GM12864 (cell line): ENCODE data around the gene SPECC1L.

ENCODE experiments used
- DNase-seq: peaks from one replicate; pipeline ENCODE4 v3.0.0-alpha.2; 2011; ENCODE audit warnings: low read depth
- H3K4me3 ChIP-seq: 2 replicates; pipeline ENCODE4 v1.5.1; 2011; ENCODE audit warnings: mild to moderate bottlenecking, low read depth, low read length, control low read depth
- CTCF ChIP-seq: IDR thresholded peaks from 2 replicates; pipeline ENCODE4 v1.5.1; 2011; ENCODE audit warnings: low read depth, mild to moderate bottlenecking, moderate library complexity, low read length, control low read depth, inconsistent platforms; ENCODE audit errors: missing control alignments

Gene SPECC1L

GRCh38 chr22:24359452-24360120 lies 89.0 kb downstream of the SPECC1L start:
- DNase-seq: no peak
- H3K4me3 ChIP-seq: no peak overlapping the region
- no peak for TF ChIP-seq CTCF

GRCh38 chr22:24361976-24362646 lies 91.5 kb downstream of the SPECC1L start:
- DNase-seq: no peak
- H3K4me3 ChIP-seq: no peak overlapping the region
- no peak for TF ChIP-seq CTCF

- H3K4me3 ChIP-seq: no peak overlapping the region
- no peak for DNase-seq
- TF ChIP-seq CTCF: no peak
Measured at GRCh38 chr22:24363243-24363642, 92.6 kb downstream of the SPECC1L start.

GRCh38 chr22:24366701-24367100 lies 96.1 kb downstream of the SPECC1L start:
- no peak for DNase-seq
- H3K4me3 ChIP-seq: no peak overlapping the region
- no peak for TF ChIP-seq CTCF

- no peak for DNase-seq
- no peak overlapping the region for H3K4me3 ChIP-seq
- TF ChIP-seq CTCF: no peak
Measured at GRCh38 chr22:24367841-24368240, 97.2 kb downstream of the SPECC1L start.

GRCh38 chr22:24370401-24370800 lies 99.8 kb downstream of the SPECC1L start:
- TF ChIP-seq CTCF: no peak
- DNase-seq: no peak
- no peak overlapping the region for H3K4me3 ChIP-seq

GRCh38 chr22:24376002-24376401 lies 105.4 kb downstream of the SPECC1L start:
- H3K4me3 ChIP-seq: no peak overlapping the region
- TF ChIP-seq CTCF: no peak

More at GRCh38 chr22:24376002-24376401, 105.4 kb downstream of the SPECC1L start:
- DNase-seq: no peak
